Endometrial microvascular endothelial cells (primary cell): Measurements from ENCODE around the gene PIGZ. TPM values are rescaled to one million over a fixed set of nuclear protein-coding genes. Genes with fewer than 3 reads are reported as not detected.

Experiments
- in situ Hi-C: cut with HindIII; loops from 2 replicates; pipeline ENCODE4 v1.10.0; 2017; ENCODE audit warnings: low sequenced_read_pairs, low pct_unique_long_range_greater_than_20kb; ENCODE audit errors: inconsistent ontology term
- total RNA-seq: library from RNA; depleted of rRNA; stranded (reverse); fragments of >200 nt; gene quantifications from one replicate; pipeline ENCODE4 v1.2.3, GENCODE V29; 2015; ENCODE audit errors: inconsistent ontology term

PIGZ gene, protein sequence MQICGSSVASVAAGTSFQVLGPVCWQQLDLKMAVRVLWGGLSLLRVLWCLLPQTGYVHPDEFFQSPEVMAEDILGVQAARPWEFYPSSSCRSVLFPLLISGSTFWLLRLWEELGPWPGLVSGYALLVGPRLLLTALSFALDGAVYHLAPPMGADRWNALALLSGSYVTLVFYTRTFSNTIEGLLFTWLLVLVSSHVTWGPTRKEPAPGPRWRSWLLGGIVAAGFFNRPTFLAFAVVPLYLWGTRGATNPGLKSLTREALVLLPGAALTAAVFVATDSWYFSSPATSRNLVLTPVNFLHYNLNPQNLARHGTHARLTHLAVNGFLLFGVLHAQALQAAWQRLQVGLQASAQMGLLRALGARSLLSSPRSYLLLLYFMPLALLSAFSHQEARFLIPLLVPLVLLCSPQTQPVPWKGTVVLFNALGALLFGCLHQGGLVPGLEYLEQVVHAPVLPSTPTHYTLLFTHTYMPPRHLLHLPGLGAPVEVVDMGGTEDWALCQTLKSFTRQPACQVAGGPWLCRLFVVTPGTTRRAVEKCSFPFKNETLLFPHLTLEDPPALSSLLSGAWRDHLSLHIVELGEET
- 3.0 TPM for total RNA-seq

DNA sequence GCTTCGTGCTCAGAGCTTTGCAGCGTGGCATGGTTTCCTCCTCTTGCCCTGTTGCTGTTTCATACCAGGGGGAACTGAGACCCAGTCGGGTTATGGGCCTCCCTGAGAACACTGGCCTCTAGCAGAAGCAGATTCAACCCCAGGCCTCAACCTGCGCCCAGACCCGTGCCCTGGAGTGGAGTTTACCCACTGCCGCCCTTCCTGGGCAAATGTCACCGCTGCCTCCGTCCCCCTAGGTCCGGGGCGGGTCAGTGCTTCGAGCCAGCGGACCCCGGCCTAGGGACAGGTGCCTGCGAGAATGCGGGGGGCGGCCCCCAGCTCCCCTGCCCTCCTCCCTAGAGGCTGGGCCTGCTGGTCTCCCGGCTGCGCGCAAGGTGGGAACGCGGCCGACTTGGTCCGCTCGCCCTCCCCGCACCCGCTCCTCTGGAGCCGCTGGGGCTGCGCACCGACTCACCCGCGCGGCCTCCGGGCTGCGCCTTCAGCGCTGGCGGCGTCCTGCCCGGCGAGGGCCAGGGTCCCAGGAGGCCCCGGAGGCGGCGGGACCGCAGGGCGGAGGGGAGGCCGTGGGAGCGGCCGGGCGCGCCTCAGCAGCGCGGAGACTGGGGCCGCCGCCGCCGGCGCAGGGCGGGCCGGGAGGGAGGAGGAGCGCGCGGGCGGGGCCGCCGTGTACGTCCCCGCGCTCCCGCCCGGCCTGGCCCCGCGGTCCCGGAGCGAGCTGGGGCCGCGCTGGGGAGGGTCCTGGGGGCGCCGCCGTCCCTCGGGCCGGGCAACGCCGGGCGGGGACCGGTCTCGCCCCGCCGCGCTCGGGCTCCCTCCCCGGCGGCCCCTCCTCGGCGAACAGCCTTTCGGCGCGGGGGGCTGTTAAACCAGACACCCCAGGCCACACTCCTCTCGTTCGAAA lies at the start of gene PIGZ:
TSS of gene PIGZ (minus strand) at position 601 of the 901 bp plus-strand sequence. CDS start 16,802 bp downstream, outside the sequence.
- in situ Hi-C loops: no loop called here

DNA sequence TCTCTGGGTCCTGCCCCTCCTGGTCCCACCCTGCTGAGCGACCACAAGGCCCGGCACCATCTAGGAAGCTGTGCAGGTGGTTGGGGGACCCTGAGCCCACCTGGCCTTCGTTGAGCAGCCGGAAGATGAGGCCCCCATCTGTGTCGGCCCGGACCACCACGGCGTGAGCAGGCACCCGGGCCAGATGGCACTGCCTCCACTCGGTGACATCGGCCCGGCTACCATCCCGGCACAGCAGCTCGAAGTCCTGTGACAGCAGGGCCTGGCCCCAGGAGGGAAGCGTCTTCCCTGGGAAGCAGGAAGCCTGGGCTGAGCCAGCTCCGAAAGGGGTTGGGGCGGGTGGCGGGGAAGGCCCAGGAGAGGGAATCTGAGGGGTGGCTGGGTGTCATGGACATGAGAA lies 48.4 kb upstream of the PIGZ start:
- in situ Hi-C loops: no loop called here

DNA sequence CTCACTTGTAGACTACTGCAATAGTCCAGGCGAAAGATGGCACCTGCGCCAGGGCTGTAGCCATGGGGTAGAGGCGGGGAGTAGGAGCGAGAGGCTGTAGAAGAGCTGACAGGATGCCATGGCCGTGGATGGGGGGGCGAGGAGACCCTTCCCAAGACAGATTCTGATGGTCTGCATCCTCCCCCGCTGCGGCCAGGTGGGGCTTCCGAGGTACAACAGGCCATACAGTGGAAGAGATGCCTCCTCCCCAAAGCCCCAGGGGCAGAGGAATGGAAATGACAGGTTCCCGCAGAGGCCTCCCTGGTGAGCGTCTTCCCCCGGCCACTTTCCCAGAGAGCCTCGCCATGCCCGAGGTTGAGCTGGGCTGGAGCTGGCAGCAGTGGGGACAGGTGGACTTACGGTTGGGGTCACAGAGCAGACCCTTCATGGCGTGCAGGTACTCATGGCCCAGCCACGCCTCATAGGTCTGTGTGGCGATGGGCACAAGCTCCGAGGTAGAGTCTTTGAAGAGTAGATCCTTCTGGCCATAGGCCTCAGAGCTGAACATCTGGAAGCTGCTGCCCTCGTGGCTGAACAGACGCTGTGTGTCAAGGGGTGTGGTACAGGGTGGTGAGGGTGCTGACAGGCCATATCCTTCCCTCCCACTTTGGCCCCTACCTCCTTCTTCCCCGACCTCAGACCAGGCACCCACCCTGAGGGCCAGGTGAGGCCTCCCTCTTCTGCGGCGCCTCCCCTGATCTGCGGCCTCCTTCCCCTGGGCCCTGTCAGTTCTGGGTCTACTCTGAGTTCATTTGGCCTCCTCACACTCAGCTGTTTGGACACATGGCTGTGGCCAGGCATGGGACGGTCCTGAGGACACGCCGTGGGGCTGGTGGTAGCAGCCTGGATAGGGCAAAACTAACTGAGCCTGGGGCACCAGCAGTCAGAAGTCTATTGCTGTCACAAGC lies 47.4 kb upstream of the PIGZ start:
- in situ Hi-C loops: no loop called here

DNA sequence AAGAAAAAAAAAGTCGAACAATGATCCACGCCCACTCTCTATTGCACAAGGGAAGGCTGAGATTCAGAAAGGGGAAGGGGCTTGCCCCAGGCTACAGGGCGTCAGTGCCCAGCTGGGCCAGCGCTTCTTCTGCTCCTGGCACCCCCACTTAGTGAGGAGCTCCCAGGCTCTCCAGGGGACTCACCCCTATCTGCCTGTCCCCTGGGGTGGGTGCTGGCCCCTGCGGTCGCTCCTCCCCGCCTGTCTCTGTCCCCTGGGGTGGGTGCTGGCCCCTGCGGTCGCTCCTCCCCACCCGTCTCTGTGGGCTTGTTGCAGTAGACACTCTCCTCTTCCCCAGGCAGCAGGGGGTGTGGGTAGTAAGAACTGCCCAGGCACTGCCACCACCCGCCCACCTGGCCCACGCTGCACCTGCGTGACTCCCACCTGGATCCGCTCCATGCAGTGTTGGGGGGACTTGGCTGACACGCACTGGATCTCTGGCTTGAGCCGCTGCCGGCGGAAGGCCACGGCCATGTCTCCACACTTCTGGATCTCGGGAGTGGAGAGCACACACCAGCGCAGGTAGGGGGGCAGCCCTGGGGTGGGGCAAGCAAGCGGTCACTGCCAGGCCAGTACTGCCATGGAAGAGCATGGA lies 46.4 kb upstream of the PIGZ start:
- in situ Hi-C loops: no loop called here

DNA sequence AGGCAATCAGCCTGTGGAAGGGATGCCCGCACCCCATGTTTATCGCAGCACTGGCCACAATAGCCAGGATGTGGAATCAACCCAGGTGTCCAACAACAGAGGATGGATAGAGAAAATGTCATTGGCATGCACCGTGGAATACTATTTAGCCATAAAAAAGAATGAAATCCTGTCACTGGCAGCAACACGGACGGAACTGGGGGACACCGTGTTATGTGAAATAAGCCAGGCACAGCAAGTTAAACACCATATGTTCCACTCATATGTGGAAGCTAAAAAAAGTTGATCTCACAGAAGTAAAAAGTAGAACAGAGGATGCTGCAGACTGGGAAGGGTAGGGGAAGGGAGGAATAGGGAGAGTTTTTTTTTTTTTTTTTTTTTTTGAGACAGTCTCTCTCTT lies 45.4 kb upstream of the PIGZ start:
- in situ Hi-C loops: no loop called here

DNA sequence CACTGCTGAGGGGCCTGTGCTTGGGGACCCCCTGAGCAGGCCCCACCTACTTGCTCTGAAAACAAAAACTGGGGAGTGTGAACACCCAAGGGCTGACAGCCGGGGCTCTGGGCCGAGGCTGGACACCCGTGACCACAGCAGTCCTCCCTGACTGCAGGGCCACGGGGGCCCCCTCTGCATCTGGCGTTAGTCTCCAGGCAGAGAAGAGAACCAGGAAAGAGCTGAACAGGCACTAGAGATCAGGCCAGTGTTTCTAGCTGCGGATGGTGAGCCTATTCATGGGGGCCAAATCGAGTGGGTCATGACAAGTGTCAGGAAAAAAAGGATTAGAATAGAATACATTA lies 43.9 kb upstream of the PIGZ start:
- in situ Hi-C loops: no loop called here

DNA sequence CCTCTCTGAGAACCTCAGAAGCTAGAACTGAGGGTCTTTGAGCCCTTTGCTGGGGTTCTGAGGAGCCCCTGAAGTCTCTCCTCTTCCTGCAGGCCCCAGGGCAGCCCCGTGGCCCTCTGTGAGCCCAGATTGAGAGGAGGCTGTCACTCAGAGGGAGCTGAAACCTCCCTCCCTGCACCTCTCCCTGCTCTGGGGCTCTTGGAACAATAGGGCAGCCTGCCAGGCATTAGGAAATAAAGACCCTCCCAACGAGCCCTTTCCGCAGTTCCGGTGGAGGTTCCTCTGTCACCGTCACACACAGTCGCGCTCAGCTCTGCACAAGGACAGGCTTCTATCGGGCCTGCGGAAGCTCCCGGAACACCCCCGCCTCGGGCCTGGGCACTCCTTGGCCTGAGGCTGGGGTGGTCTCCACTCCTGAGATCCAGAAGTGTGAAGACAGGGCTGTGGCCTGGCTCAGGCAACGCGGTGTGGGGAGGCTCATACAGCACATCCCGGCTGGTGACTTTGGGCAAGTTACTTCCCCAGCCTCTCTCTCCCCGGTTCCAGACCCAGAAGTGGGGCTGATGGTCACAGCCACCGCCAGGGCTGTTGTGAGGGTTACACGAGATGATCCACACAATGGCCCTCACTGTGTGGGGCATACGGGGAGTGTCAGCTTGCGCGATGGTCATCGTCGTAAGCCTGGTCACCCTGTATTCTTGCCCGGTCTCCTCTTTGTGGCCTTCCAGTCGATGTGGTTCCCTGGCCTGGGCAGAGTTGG lies 43.3 kb upstream of the PIGZ start:
- in situ Hi-C loops: no loop called here

DNA sequence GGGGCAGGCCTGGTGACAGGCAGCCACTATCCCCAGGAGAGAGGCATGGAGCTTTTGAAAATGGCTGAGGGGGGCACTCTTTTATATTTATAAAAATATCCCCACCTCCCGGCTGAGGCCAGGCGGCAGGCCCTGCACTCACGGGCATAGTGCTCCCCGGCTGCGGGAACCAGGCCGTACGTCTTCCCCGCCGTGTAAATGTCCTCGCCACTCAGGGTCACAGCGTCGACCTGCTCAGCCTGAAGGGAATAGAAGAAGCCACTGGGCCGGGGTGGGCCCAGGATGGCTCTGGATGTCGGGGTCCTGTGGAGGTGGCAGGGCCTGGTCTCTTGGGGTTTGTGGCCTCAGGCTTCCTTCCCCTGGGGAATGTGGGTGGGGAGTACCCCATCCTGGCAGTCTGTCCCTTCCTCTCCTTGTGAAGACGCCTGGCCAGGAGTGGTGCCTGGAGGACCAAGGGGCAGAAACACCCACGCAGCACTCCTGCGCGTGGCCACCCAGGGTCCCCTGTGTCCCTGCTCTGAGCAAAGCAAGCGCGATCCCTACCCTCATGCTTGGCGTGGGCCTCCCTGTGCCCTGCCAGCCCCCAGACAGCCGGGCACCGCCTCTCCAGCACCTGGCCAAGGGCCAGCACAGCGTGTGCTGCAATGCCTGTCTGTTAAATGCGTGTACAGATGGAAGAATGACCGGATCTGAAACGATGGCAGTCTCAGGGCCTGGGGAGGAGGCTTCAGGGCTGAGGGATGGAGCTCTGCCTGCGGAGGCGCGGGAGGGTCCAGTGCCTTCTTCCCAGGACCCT lies 42.1 kb upstream of the PIGZ start:
- in situ Hi-C loops: no loop called here

DNA sequence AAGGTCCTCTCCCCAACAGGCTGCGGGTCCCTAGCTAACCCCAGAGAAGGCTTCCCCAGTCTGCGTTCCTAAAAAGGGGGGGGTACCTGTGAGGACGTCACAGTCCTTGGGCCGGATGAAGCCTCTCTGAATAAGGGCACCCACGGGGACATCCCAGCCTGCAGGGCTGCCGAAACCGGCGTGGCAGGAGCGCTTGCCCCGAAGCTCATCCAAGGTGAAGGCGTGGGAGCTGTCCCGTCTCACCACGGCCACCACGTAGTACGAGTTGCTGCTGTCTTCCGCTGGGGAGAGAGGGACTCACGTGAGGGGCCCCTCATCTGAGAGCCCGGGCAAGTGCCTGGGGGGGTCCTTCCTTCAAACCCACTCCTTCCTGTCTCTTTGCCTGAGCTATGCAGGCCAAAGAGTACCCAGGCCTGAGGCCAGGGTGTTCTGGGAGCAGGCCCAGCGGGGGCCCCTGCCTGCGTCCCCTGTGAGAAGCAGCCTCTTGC lies 40.9 kb upstream of the PIGZ start:
- in situ Hi-C loops: no loop called here

DNA sequence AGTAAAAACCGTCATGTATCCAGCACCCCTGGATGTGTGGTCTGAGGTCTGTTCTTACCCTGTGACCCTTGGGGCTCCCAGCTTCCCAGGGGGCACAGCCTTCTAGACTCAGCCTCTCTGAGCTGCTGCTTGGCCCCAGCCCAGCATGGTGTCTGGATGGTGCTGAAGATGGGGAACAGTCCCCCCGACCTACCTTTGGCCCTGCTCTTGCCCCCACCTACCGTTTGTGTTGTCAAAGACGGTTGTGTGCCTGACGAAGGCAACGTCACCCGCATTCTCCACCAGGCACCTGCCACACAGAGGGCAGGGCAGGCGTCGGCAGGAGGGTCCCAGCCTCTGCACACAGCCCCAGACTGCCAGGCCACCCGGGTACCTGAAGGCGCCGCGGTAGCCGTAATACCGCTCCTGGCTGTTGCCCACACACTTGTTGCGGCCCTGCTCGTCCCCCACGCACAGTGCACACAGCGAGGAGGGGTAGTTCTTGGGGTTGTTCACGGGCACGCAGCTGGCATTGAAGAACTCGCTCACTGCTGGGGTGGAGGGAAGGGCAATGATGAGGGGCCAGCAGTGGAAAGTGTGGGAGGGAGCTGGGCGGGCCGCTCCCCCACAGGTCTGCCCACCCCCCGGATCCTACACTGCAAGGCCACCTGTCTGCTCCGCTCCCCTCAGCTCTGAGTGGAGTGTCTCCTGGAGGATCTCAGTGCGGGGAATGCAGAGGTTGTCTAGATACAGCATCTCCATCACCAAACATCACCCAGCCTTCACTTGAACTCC lies 40.0 kb upstream of the PIGZ start:
- in situ Hi-C loops: no loop called here

DNA sequence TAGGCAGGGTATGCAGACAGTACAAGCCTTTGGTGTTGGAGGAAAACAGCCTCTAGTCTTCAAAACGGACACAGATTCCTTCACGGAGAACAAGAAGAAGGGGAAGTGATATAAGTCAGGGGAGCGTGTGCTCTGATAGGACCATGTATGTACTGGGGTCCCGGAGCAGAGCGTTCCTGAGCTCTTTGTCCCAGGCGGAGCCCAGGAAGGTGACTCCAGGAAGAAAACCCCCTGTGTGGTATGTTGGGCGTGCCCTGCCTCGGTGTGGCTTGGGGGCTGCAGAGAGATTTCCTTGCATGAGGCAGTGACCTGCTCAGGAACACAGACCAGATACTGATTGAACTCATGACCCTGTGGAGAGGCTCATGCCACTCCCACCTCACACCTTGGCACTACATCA lies 39.3 kb upstream of the PIGZ start:
- in situ Hi-C loops: no loop called here

DNA sequence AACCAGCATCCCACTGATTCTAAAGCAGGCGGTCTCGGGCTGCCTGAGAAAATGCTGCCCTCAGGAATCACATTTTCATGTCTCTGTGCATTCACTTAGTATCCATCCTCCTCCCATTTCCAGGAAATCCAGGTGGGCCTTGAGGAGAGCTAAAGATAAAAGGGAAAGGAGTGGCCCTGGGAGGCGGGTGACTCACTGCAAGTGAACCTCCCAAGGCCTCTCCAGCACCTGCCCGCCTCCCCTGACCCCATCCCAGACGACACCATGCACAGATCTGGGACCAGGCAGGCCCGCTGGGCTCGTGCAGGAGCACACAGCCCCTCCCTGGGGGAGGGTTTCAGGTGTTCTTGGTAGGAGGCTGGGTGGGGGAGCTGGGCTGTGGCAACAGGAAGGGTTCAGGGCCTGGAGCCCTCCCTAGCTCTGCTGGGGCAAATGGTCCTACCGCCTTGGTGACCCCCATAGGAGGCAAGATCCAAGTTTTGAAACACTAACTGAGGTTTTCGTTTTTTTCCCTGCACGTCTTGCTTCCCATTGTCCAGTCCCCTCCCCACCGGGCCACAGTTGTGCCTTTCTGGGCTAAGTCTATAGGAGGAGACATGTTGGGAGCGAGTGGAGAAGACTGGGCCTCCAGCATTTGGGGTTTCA lies 38.8 kb upstream of the PIGZ start:
- in situ Hi-C loops: no loop called here

DNA sequence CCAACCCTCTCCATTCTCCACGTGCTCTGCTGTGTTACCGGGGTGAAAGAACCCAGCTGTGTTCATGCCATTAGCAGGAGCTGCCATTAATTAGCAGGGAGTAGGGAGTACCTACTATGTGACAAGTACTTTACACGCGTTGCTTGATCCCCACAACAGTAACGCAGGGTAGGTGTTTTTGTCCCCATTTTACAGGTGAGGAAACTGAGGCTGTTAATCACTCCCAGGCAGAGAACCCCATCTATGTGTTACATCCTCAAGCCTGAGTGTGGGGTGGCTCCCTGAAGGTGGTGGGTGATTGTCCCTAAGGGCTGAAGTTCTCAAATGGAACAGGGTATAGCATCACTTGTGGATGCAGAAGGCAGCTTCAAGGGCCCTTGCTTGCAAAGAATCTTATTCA lies 38.2 kb upstream of the PIGZ start:
- in situ Hi-C loops: no loop called here

DNA sequence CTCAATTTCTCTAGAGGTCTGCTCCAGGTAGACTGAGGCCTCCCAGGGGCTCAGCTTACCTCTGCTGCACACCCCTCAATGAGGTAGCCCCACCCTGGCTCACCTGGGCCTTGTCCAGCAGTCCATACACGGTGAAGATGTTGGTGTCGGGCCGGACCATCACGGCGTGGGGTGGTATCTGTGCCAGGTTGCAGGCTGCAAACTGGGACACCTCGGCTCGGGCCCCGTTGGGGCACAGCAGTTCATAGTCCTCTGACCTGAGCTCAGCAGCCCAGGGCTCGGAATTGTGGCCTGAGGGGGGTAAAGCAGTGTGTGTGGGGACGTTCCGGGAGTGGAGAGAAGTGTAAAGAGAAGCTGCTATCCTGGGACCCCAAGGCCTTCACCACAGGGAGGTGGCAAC lies 37.8 kb upstream of the PIGZ start:
- in situ Hi-C loops: no loop called here

DNA sequence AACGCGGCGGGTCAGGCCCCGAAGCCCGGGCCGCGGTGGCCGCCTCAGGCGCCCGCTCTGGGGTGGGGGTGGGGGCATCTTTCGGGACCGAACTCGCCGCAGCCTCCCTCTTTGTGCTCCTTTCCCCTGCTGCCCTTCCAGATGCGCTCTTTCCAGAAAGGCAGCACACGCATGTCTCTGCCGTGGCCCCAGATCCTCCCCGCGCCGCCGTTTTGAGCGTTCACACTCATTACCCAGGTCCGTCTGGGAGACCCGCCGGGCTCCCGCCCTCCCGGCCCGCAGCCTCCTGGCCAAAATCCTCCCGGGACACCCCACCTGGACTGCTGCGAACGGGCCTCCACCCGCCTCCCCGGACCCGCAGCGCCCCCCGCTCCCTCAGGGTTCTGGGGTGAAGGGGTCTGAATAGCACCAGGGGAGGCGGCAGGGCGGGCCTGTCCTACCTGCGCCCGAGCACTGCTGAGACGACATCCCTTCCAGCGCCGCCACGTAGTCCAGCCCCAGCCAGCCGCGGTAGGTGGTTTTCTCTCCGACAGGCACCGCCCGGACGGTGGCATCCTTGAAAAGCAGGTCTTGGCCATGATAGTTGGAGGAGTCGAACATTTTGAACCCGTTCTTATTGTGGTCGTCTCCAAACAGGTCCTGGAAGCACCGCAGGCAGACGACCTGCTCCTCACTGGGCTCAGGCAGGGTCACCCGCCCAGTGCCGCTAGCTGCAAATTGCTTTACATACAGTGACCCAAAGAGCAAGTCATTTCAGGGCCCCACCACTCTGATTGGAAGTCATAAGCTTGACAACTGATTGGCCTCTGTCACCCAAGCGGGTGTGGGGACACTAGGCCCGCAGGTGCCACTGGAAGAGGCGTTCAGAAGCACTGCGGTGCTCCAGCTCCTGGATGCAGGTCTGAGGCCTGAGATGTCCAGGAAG lies 35.1 kb upstream of the PIGZ start:
- in situ Hi-C loops: no loop called here
